ENCODE results near the gene RPL21. TPM values are rescaled to one million over a fixed set of nuclear protein-coding genes. Genes with fewer than 3 reads are reported as not detected.
A peak's percentile ranks its signal among the peaks of the same experiment; 100 is the strongest.
"Not testable (repeated sequence)": the region's sequence is repeated elsewhere in the genome, so short reads cannot be mapped to it uniquely, and the experiment has no call there.

The RPL21 gene
- 1,000 to 10,000 TPM; 1,357 to 1,413 TPM for total RNA-seq

DNA sequence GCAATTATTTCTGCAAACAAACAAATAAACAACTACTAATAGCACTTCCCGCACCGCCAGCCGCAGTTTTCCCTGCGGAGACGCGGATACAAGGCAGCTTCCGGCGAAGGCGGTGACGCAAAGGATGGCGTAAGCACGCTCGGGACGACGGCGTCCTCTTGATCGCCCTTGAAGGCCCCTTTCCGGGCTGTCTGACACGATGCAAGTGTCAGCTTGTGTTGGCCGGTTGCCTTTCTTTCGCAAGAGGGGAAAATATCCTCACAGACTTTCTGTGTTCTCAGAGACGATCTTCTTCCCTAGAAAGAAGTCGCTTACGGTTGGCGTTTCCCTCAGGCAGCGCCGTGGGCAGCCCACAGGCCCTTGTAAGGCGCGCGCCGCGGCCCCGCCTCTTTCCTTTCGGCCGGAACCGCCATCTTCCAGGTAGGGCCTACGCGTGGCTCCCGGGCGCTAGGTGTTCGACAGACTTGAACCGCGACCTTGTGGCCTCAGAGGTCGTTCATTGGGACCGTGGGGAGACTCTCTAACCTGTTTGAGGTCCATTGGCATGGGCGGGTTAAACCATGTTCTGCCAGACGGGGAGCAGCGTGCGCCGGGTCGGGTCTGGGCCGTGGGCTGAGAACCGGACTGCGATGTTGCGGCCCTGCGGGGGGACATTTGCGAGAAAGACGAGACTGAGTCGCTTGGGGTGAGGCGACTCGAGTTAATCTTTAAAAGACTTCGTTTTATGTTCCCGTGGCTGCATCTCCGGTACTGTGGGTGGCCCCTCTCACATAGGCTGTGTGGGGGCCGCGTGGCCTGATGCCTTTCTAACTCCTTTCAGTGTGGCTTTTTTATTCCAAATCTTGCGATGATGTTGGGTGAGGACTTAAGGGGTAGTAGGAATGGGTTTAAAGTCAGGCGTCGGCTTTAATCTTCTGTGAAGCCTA lies at the start of gene RPL21:
RPL21 (plus strand) TSS at position 393 of the 926 bp plus-strand sequence. CDS start 2,219 bp downstream, outside the sequence.
- H3K4me1 Mint-ChIP-seq, result peaks cover 38% of the 10 kb centered on the region
- H3K27me3 Mint-ChIP-seq, result no peaks in the 10 kb centered on the region
- H3K27ac Mint-ChIP-seq, result peak within 1 kb of the TSS; percentile 98
- no peaks in the 10 kb centered on the region for H3K9me3 Mint-ChIP-seq
- DNase-seq, result peak; percentile 88
- peaks cover 46% of the 10 kb centered on the region for H3K36me3 Mint-ChIP-seq
- H3K4me3 Mint-ChIP-seq, result peak within 1 kb of the TSS; percentile 98

DNA sequence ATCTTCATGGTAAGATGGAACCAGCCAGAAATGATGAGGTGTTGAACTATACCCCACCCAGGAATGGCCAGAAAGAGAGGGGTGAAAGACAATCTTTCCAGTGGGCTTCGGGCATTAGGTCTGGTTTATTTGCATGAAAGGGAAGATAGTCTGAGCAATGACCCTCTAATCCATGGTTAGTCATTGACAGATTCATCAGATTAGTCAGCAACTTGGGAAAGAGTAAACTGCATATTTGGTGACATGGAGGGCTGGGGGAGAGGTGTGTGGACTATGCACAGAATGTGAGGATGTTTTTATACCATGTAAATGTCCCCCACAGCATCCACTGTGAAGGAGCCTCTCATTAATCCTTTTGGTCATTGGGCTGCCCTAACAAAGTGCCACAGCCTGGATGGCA lies 49.7 kb upstream of the RPL21 start:
- Mint-ChIP-seq H3K9me3 (peaks cover 3% of the 10 kb centered on the region), H3K27ac (no peak overlapping the region), H3K27me3 (no peaks in the 10 kb centered on the region), H3K36me3 (no peaks in the 10 kb centered on the region), H3K4me3 (no peak overlapping the region), H3K4me1 (peaks cover 3% of the 10 kb centered on the region)
- DNase-seq, result no peak

DNA sequence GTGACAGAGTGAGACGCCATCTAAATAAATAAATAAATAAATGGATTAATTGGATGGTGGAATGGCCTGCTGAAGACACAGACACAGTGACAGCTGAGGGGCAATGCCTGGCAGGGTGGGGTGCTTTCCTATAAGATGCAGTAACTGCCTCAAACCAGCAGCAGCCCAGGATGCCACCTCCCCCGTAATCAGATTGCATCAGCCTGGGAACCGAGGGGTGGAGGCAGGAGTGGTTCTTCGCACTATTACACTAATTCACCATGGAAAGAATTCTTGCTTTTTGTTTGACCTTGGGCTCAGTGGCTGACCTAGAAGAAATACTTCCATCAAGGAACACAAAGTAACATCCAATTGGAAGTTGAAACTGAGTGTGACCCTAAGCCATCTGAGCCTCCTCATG lies 48.2 kb upstream of the RPL21 start:
- Mint-ChIP-seq H3K36me3 (no peaks in the 10 kb centered on the region), H3K4me1 (peaks cover 3% of the 10 kb centered on the region), H3K9me3 (no peaks in the 10 kb centered on the region), H3K27ac (no peak overlapping the region), H3K4me3 (no peak overlapping the region), H3K27me3 (no peaks in the 10 kb centered on the region)
- DNase-seq, result no peak

DNA sequence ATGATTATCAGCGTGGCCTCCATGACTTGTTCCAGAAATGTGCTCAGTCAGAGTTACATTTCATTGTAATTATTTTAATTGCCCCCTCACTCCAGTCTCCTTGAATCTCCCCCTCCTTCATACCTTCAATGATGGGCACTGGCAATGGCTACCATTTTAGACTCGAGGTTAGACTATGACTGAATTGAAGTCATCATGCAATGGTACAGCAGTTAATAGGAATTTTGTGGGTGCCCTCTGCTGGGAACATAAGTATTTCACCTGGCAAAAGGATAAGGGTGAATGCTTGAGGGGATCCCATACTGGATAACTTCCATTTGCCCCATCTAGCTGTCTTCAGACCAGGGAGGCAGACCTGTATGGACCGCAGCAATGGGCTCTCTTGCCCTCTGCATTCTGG lies 47.5 kb upstream of the RPL21 start:
- Mint-ChIP-seq H3K4me1 (peaks cover 3% of the 10 kb centered on the region), H3K27me3 (no peaks in the 10 kb centered on the region), H3K9me3 (peaks cover 3% of the 10 kb centered on the region), H3K27ac (no peak overlapping the region), H3K4me3 (no peak overlapping the region), H3K36me3 (no peaks in the 10 kb centered on the region)
- DNase-seq, result no peak

DNA sequence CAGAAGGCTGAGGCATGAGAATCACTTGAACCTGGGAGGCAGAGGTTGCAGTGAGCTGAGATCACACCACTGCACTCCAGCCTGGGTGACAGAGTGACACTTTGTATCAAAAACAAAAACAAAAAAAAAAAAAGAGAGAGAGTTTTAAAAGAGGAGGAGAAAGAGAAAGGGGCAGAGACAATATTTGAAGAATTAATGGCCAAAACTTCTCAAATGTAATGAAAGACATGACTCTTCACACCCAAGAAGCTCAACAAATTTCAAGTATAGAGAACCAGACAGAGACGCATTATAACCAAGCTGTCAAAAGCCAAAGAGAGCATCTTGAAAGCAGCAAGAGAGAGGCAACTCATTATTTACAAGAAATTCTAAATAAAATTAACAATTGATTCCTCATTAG lies 42.8 kb upstream of the RPL21 start:
- H3K4me3 Mint-ChIP-seq, result no peak overlapping the region
- H3K9me3 Mint-ChIP-seq, result peaks cover 5% of the 10 kb centered on the region
- DNase-seq, result no peak
- H3K36me3 Mint-ChIP-seq, result peaks cover 4% of the 10 kb centered on the region
- H3K4me1 Mint-ChIP-seq, result peaks cover 3% of the 10 kb centered on the region
- no peak overlapping the region for H3K27ac Mint-ChIP-seq
- H3K27me3 Mint-ChIP-seq, result no peaks in the 10 kb centered on the region

DNA sequence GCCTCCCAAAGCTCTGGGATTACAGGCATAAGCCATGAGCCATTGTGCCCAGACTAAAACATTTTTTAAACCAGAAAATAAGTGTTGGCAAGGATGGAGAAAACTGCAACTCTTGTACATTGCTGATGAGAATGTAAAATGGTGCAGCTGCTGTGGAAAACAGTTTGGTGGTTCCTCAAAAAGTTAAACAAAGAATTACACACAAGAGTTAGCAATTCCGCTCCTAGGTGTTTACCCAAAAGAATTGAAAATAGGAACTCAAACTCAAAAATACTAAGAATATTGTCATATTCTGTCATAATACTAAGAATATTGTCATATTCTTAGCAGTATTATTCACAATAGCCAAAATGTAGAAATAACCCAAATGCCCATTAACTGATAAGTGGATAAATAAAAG lies 40.1 kb upstream of the RPL21 start:
- DNase-seq, result no peak
- Mint-ChIP-seq H3K4me3 (no peak overlapping the region), H3K9me3 (peaks cover 5% of the 10 kb centered on the region), H3K27me3 (no peaks in the 10 kb centered on the region), H3K27ac (no peak overlapping the region), H3K4me1 (peaks cover 3% of the 10 kb centered on the region), H3K36me3 (peaks cover 4% of the 10 kb centered on the region)

DNA sequence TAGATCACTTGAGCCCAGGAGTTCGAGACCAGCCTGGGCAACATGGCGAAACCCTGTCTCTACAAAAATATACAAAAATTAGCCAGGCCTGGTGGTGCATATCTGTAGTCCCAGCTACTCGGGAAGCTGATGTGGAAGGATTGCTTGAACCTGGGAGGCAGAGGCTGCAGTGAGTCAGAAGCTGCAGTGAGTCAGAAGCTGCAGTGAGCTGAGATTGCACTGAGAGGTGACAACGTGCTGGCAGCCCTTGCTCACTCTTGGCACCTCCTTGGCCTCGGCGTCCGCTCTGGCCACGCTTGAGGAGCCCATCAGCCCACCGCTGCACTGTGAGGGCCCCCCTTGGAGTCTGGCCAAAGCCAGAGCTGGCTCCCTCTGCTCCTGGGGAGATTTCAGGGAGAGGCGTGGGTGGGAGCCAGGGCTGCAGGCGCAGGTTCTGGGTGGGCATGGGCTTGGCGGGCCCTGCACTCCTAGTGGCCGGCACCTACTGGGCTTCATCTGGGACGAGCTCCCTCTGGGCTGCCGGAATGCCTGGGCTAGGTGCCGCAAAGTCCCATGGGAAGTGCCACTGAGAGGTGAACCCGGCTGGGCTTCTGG lies 39.5 kb upstream of the RPL21 start:
- Mint-ChIP-seq H3K27me3 (no peaks in the 10 kb centered on the region), H3K27ac (no peak overlapping the region), H3K36me3 (peaks cover 4% of the 10 kb centered on the region), H3K4me3 (no peak overlapping the region), H3K4me1 (peaks cover 3% of the 10 kb centered on the region), H3K9me3 (peaks cover 5% of the 10 kb centered on the region)
- no peak for DNase-seq

DNA sequence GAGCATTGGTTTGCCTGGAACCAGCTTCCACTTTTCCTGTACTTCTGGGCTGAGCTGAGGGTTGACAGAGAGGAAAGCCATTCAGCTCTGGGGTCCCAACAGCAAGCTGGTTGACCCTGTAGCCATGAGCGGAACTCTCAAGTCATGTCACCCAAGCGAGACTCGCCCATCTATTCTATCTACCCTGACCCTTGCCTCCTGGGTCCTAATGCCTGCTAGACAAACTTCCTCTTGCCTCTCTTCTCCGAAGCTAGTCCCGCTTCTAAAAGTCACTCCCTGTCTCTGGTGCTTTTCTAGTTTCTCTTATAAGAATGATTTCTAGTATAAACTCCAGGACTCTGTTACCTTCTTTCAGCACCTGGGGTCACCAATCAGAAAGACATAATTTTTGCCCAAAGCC lies 38.0 kb upstream of the RPL21 start:
- not testable (repeated sequence) for DNase-seq, H3K9me3 Mint-ChIP-seq, H3K4me1 Mint-ChIP-seq, H3K27me3 Mint-ChIP-seq, H3K36me3 Mint-ChIP-seq, H3K27ac Mint-ChIP-seq, H3K4me3 Mint-ChIP-seq

DNA sequence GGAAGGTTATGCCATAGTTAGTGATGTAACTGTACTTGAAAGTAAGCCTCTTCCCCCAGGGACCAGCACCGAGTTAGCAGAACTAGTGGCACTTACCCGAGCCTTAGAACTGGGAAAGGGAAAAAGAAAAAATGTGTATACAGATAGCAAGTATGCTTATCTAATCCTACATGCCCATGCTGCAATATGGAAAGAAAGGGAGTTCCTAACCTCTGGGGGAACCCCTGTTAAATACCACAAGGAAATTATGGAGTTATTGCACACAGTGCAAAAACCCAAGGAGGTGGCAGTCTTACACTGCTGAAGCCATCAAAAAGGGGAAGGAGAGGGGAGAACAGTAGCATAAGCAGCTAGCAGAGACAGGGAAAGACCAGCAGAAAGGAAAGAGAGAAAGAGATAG lies 33.6 kb upstream of the RPL21 start:
- not testable (repeated sequence) for DNase-seq, H3K36me3 Mint-ChIP-seq, H3K4me1 Mint-ChIP-seq, H3K9me3 Mint-ChIP-seq, H3K27ac Mint-ChIP-seq, H3K4me3 Mint-ChIP-seq, H3K27me3 Mint-ChIP-seq

DNA sequence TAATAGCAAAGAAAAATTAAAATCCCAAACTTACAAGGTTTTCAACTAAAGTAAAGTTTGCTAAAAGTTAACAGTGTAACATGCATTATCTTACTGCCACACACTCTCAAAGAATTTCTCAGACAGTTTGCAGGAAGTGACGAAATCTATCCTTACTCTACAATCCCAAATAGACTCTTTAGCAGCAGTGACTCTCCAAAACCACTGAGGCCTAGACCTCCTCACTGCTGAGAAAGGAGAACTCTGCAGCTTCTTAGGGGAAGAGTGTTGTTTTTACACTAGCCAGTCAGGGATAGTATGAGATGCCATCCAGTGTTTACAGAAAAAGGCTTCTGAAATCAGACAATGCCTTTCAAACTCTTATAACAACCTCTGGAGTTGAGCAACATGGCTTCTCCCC lies 32.5 kb upstream of the RPL21 start:
- H3K4me1 Mint-ChIP-seq, H3K27me3 Mint-ChIP-seq, H3K9me3 Mint-ChIP-seq: not testable (repeated sequence)

DNA sequence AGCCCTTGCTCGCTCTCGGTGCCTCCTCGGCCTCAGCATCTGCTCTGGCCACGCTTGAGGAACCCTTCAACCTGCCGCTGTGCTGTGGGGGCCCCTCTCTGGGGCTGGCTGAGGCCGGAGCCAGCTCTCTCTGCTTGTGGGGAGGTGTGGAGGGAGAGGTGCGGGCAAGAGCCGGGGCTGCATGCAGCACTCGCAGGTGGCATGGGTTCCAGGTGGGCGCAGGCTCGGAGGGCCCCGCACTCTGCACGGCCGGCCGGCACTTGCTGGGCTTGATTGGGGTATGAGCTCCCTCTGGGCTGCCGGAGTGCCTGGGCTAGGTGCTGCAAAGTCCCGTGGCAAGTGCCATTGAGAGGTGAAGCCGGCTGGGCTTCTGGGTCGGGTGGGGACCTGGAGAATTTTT lies 31.7 kb upstream of the RPL21 start:
- H3K27me3 Mint-ChIP-seq, result no peaks in the 10 kb centered on the region
- no peaks in the 10 kb centered on the region for H3K9me3 Mint-ChIP-seq
- no peak for DNase-seq
- no peak overlapping the region for H3K27ac Mint-ChIP-seq
- H3K4me3 Mint-ChIP-seq, result no peak overlapping the region
- peaks cover 3% of the 10 kb centered on the region for H3K36me3 Mint-ChIP-seq
- H3K4me1 Mint-ChIP-seq, result no peaks in the 10 kb centered on the region

More for the DNA sequence above, 32.5 kb upstream of the RPL21 start:
- not testable (repeated sequence) for H3K4me3 Mint-ChIP-seq, H3K36me3 Mint-ChIP-seq, DNase-seq, H3K27ac Mint-ChIP-seq

DNA sequence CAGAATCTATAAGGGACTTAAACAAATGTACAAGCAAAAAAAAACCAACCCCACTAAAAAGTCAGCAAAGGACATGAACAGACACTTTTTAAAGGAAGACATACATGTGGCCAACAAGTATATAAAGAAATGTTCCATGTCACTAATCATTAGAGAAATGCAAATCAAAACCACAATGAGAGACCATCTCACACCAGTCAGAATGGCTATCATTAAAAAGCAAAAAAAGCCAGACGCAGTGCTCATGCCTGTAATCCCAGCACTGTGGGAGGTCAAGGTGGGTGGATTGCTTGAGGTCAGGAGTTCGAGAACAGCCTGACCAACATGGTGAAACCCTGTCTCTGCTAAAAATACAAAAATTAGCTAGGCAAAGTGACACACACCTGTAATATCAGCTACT lies 29.3 kb upstream of the RPL21 start:
- H3K36me3 Mint-ChIP-seq, DNase-seq, H3K27me3 Mint-ChIP-seq, H3K9me3 Mint-ChIP-seq, H3K27ac Mint-ChIP-seq, H3K4me1 Mint-ChIP-seq, H3K4me3 Mint-ChIP-seq: not testable (repeated sequence)

DNA sequence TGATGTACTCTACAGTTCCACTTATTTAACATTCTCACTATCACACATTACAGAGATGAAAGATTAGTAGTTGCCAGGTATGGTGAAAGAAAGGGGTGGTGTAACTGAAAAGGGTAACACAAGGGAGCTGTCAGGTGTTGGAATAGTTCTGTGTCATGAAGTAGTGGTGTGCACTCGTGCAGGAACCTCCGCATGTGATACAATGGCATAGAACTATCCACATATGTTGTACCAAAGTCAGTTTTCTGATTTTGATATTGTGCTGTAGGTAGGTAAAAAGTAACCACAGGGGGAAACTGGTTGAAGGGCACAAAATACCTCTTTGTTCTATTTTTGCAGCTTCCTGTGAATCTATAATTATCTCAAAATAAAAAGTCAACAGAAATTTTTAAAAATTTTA lies 24.4 kb upstream of the RPL21 start:
- no peak overlapping the region for H3K4me3 Mint-ChIP-seq
- no peaks in the 10 kb centered on the region for H3K27me3 Mint-ChIP-seq
- no peak overlapping the region for H3K27ac Mint-ChIP-seq
- peaks cover 1% of the 10 kb centered on the region for H3K36me3 Mint-ChIP-seq
- H3K4me1 Mint-ChIP-seq, result peaks cover 10% of the 10 kb centered on the region
- no peak for DNase-seq
- H3K9me3 Mint-ChIP-seq, result peaks cover 8% of the 10 kb centered on the region

DNA sequence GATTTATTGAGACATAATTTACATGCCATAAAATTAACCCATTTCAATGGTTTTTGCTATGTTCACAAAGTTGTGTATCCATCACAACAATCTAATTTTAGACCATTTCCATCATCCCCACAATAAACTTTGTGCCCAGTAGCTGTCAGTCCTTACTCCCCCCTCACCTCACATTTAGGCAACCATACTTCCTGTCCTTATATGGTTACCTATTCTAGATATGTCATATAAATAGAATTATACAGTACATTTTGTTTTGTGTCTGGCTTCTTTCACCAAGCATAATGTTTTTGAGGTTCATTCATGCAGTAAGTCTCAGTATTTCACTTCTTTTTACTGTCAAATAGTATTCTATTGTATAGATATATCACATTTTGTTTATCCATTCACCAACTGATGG lies 23.2 kb upstream of the RPL21 start:
- Mint-ChIP-seq H3K4me1 (peaks cover 10% of the 10 kb centered on the region), H3K4me3 (no peak overlapping the region), H3K36me3 (peaks cover 12% of the 10 kb centered on the region), H3K27me3 (no peaks in the 10 kb centered on the region), H3K9me3 (peaks cover 15% of the 10 kb centered on the region), H3K27ac (no peak overlapping the region)
- DNase-seq, result no peak

DNA sequence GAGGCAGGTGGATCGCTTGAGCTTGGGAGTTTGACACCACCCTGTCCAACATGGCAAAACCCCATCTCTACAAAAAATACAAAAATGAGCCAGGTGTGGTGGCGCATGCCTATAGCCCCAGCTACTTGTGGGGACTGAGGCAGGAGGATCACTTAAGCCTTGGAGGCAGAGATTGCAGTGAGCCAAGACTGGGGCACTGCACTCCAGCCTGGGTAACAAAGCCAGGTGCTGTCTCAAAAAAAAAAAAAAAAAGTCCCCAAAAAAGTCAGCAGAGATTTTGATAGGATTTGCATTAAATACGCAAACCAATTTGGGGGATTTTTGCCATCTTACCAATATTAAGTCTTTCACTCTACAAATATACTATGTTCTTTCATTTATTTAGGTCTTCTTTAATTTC lies 21.7 kb upstream of the RPL21 start:
- Mint-ChIP-seq H3K36me3 (peaks cover 16% of the 10 kb centered on the region), H3K27me3 (no peaks in the 10 kb centered on the region), H3K4me1 (peaks cover 10% of the 10 kb centered on the region), H3K27ac (no peak overlapping the region), H3K4me3 (no peak overlapping the region), H3K9me3 (peaks cover 15% of the 10 kb centered on the region)
- no peak for DNase-seq

DNA sequence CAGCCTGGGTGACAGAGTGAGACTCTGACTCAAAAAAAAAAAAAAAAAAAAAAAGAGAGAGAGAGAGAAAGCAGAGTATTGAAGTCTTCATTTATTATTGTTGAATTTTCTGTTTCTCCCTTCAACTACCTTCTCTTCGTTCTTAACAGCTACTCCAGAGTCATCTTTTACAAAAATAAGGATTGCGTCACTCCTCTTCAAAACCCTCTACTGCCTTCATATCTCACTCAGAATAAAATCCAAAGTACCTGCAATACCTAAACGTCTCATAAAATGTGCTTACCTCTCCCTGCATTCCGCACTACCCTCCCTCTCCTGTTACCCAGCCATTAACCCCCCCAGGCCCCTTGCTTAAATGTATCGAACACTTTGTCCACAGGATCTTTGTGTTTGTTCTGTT lies 17.4 kb upstream of the RPL21 start:
- DNase-seq, result no peak
- no peak overlapping the region for H3K4me3 Mint-ChIP-seq
- peaks cover 16% of the 10 kb centered on the region for H3K36me3 Mint-ChIP-seq
- H3K4me1 Mint-ChIP-seq, result no peaks in the 10 kb centered on the region
- no peaks in the 10 kb centered on the region for H3K27me3 Mint-ChIP-seq
- H3K27ac Mint-ChIP-seq, result no peak overlapping the region
- peaks cover 14% of the 10 kb centered on the region for H3K9me3 Mint-ChIP-seq
